Sigmoid colon (tissue), 4 donors: ENCODE results near the gene PPP3R1.

Experiments used
- CTCF ChIP-seq, 4 experiments: fragments of 450-650 bp in 3 of 4; fragments of 200-600 bp in 1 of 4; IDR thresholded peaks; one replicate each; pipeline ENCODE4 v1.5.1; 2016 to 2019; ENCODE audit warnings: antibody characterized with exemption in 4 of 4, mild to moderate bottlenecking in 3 of 4, moderate library complexity in 2 of 4
- POLR2A ChIP-seq, 2 donors: fragments of 450-650 bp; IDR thresholded peaks; one replicate each; pipeline ENCODE4 v1.6.1; 2016; ENCODE audit warnings: antibody characterized with exemption in 2 of 2, mild to moderate bottlenecking in 2 of 2, moderate library complexity in 2 of 2
- POLR2AphosphoS5 ChIP-seq, 4 donors: sonication (generic); formaldehyde crosslinking; IDR thresholded peaks; one replicate each; pipeline ENCODE4 v1.6.1; 2017; ENCODE audit warnings: antibody characterized with exemption in 4 of 4

DNA sequence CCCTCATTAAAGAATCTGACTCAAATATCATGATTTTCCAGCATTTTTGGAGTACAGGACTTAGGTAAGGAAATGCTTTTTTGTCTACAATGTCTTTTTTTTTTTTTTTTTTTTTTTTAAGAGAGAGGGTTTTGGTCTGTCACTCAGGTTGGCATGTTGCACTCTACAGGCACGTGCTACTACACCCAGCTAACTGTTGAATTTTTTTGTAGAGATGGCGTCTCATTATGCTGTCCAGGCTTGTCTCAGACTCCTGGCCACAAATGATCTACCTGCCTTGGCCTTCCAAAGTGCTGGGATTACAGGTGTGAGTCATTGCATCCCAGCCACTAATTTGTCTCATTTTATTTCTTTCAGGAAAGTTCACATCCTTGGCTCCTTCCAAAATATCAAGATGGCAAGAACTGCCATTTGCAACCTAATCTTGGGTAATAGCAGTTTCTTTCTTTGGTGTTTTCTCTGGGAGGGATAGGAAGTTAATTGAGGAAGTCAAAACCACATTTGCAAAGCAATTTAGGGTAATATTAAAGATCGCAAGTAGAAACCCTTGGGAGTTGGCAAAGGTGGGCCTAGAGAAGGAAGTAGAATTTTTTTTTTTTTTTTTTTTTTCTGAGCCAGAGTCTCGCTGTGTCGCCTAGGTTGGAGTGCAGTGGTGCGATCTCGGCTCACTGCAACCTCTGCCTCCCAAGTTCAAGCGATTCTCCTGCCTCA is 79.2 kb downstream of the PPP3R1 start:
- TF ChIP-seq CTCF (IDR thresholded peaks at IDR 0.05) (no peak), POLR2AphosphoS5 (IDR thresholded peaks at IDR 0.05) (no peak), POLR2A (IDR thresholded peaks at IDR 0.05) (no peak)
